ENCODE results near the gene STUB1. TPM values are rescaled to one million over a fixed set of nuclear protein-coding genes. Genes with fewer than 3 reads are reported as not detected.
A peak's percentile ranks its signal among the peaks of the same experiment; 100 is the strongest.

Gene STUB1
- polyA plus RNA-seq, 1 experiment, result 88.8 TPM

GRCh38 chr16:719815-720446, 39.7 kb downstream of the STUB1 start:
- no peak for DNase-seq (ENCODE audit: low read depth, low spot score)
- Histone ChIP-seq H3K27me3 (ENCODE audit: control insufficient read depth, insufficient read depth, low read length) (no peaks in the 10 kb centered on the region), H3K4me3 (ENCODE audit: low read depth, low read length) (peak overlapping the region; percentile 74), H3K27ac (ENCODE audit: low read depth, low read length) (peak overlapping the region; percentile 89), H3K9me3 (ENCODE audit: control insufficient read depth, insufficient read depth, low read length) (no peaks in the 10 kb centered on the region; the same call in 1 of the 2 replicates)
- peak; percentile 39 for TF ChIP-seq CTCF (IDR thresholded peaks at IDR 0.05; ENCODE audit: low read depth, low read length)
- ChIA-PET CTCF (interaction anchor here (0.9 to 1.4 kb wide), 2 partner anchors 9 to 10 kb away, joined by 3 to 5 read pairs; no protein-coding TSS in a partner anchor), POLR2A (interaction anchor here (0.7 to 1.6 kb wide), 5 partner anchors 10 to 68 kb away, joined by 3 to 6 read pairs (median 5); partner anchors contain the start of gene RPUSD1)

GRCh38 chr16:720447-720989, 40.3 kb downstream of the STUB1 start:
- Histone ChIP-seq H3K27me3 (ENCODE audit: control insufficient read depth, insufficient read depth, low read length) (no peaks in the 10 kb centered on the region), H3K27ac (ENCODE audit: low read depth, low read length) (peak overlapping the region; percentile 89), H3K4me3 (ENCODE audit: low read depth, low read length) (peak overlapping the region; percentile 74), H3K9me3 (ENCODE audit: control insufficient read depth, insufficient read depth, low read length) (no peaks in the 10 kb centered on the region; the same call in 1 of the 2 replicates)
- DNase-seq (ENCODE audit: low read depth, low spot score), result no peak
- ChIA-PET POLR2A (interaction anchor here (0.7 to 1.6 kb wide), 6 partner anchors 10 to 68 kb away, joined by 3 to 5 read pairs (median 4); partner anchors contain the start of genes CHTF18 and RPUSD1), CTCF (interaction anchor here (0.9 to 1.4 kb wide), 2 partner anchors 9 to 11 kb away, joined by 3 to 5 read pairs; no protein-coding TSS in a partner anchor)
- peak; percentile 19; the same call in 1 of the 2 replicates for TF ChIP-seq CTCF (IDR thresholded peaks at IDR 0.05; ENCODE audit: low read depth, low read length)

GRCh38 chr16:720990-721764, 41.0 kb downstream of the STUB1 start, which contains the start of gene ANTKMT:
Gene ANTKMT, plus strand, starts transcription at chr16:721146. Its CDS starts 129 bp downstream, at chr16:721275.
- CTCF ChIA-PET, result no interaction called here
- Histone ChIP-seq H3K9me3 (ENCODE audit: control insufficient read depth, insufficient read depth, low read length) (no peaks in the 10 kb centered on the region; the same call in 1 of the 2 replicates), H3K4me3 (ENCODE audit: low read depth, low read length) (peak within 1 kb of the TSS; percentile 74), H3K27me3 (ENCODE audit: control insufficient read depth, insufficient read depth, low read length) (no peaks in the 10 kb centered on the region), H3K27ac (ENCODE audit: low read depth, low read length) (peak within 1 kb of the TSS; percentile 89)
- DNase-seq (ENCODE audit: low read depth, low spot score), result no peak
- POLR2A ChIA-PET, result interaction anchor here (0.6 to 1.6 kb wide), 5 partner anchors 9 to 139 kb away, joined by 3 to 7 read pairs (median 5); partner anchors contain the start of genes CHTF18 and RPUSD1
- no peak for TF ChIP-seq CTCF (IDR thresholded peaks at IDR 0.05; ENCODE audit: low read depth, low read length)

GRCh38 chr16:721765-722540, 41.7 kb downstream of the STUB1 start:
- no peak for DNase-seq (ENCODE audit: low read depth, low spot score)
- CTCF ChIA-PET, result no interaction called here
- POLR2A ChIA-PET, result interaction anchor here (0.6 to 1.2 kb wide), 5 partner anchors 9 to 138 kb away, joined by 3 to 7 read pairs (median 4); partner anchors contain the start of genes CHTF18 and RPUSD1
- TF ChIP-seq CTCF (IDR thresholded peaks at IDR 0.05; ENCODE audit: low read depth, low read length), result no peak
- H3K4me3 ChIP-seq (ENCODE audit: low read depth, low read length), result peak overlapping the region; percentile 74
- H3K27me3 ChIP-seq (ENCODE audit: control insufficient read depth, insufficient read depth, low read length), result no peaks in the 10 kb centered on the region
- no peak overlapping the region for H3K27ac ChIP-seq (ENCODE audit: low read depth, low read length)
- H3K9me3 ChIP-seq (ENCODE audit: control insufficient read depth, insufficient read depth, low read length), result no peaks in the 10 kb centered on the region; the same call in 1 of the 2 replicates

All from AG04450 (cell line).